GM12878 (cell line): ENCODE results near the gene NTM. TPM values are rescaled to one million over a fixed set of nuclear protein-coding genes. Genes with fewer than 3 reads are reported as not detected.

Experiments
- ATAC-seq: fragments of 200-7000 bp; cut with Tn5 transposase; 3 replicates; pipeline ENCODE4 v1.9.1; 2020; ENCODE audit warnings: mild to moderate bottlenecking, moderate library complexity
- BruUV-seq: library from RNA; stranded (reverse); fragments of 400-500 nt; replicated peaks from 2 replicates; lab custom pipeline; 2021; lab: Mats Ljungman, UMichigan
- CTCF ChIA-PET: fragments of 300-600 bp; sonication (Branson Sonifier 250); formaldehyde crosslinking; extraction: SDS; loops from one replicate; lab custom pipeline; 2021; ENCODE audit warnings: inconsistent platforms; lab: Yijun Ruan, JAX
- POLR2A ChIA-PET: fragments of 350-600 bp; formaldehyde crosslinking; extraction: SDS; loops from one replicate; lab custom pipeline; 2021; ENCODE audit warnings: inconsistent platforms; lab: Charles Lee
- RAD21 ChIA-PET: fragments of 300-600 bp; sonication (Branson Sonifier 250); formaldehyde crosslinking; loops from one replicate; lab custom pipeline; 2023; ENCODE audit warnings: antibody characterized with exemption; ENCODE audit not compliant: unreplicated experiment; lab: Charles Lee
- SMC1A ChIA-PET: fragments of 300-600 bp; sonication (Branson Sonifier 250); formaldehyde crosslinking; loops from one replicate; lab custom pipeline; 2023; ENCODE audit not compliant: unreplicated experiment, uncharacterized antibody; lab: Charles Lee
- DNase-seq: peaks from one replicate; pipeline ENCODE4 v3.0.0-alpha.2; 2011; ENCODE audit warnings: low read depth, low spot score
- FAIRE-seq: peaks from 3 replicates; lab custom pipeline; 2011; peaks lifted over from hg19 to GRCh38; lab: Jason Lieb, UNC
- H2AFZ ChIP-seq: 2 replicates; pipeline ENCODE4 v1.6.0; 2011; ENCODE audit warnings: low read depth, low read length, control low read depth; ENCODE audit not compliant: control insufficient read depth
- H3K27ac ChIP-seq: 2 replicates; pipeline ENCODE4 v1.5.1; 2011; ENCODE audit warnings: control low read depth; ENCODE audit not compliant: control insufficient read depth, insufficient read depth
- H3K27me3 ChIP-seq, 2 experiments: replicated peaks in 1 of 2; 2 replicates each; pipeline versions ENCODE4 v1.6.0 to v1.6.1; 2011; ENCODE audit warnings: low read length in 1 of 2; ENCODE audit not compliant: control insufficient read depth in 2 of 2, insufficient read depth in 2 of 2
- H3K36me3 ChIP-seq, 2 experiments: 2 replicates each; pipeline ENCODE4 v1.5.1; 2011; ENCODE audit warnings: low read length in 1 of 2; ENCODE audit not compliant: control insufficient read depth in 2 of 2, insufficient read depth in 2 of 2
- H3K4me1 ChIP-seq: 2 replicates; pipeline ENCODE4 v1.6.1; 2011; ENCODE audit warnings: mild to moderate bottlenecking, low read length, moderate library complexity, mixed read lengths; ENCODE audit not compliant: control insufficient read depth, insufficient read depth
- H3K4me2 ChIP-seq: 2 replicates; pipeline ENCODE4 v1.6.0; 2011; ENCODE audit warnings: control low read depth; ENCODE audit not compliant: control insufficient read depth, insufficient read depth
- H3K4me3 ChIP-seq: fragments of 200-600 bp; sonication (generic); 2 replicates; pipeline ENCODE4 v1.5.1; 2016
- H3K79me2 ChIP-seq: 2 replicates; pipeline ENCODE4 v1.6.0; 2011; ENCODE audit warnings: low read length; ENCODE audit not compliant: control insufficient read depth, insufficient read depth
- H3K9ac ChIP-seq: 2 replicates; pipeline ENCODE4 v1.8.0; 2011; ENCODE audit warnings: low read length, control low read depth, mixed read lengths; ENCODE audit not compliant: control insufficient read depth, insufficient read depth
- H3K9me3 ChIP-seq: replicated peaks from 3 replicates; pipeline ENCODE4 v1.5.1; 2011; ENCODE audit warnings: mild to moderate bottlenecking, low read length; ENCODE audit not compliant: control insufficient read depth, insufficient read depth
- H4K20me1 ChIP-seq: 2 replicates; pipeline ENCODE4 v1.6.0; 2011; ENCODE audit not compliant: control insufficient read depth, insufficient read depth
- MYC ChIP-seq: IDR thresholded peaks from 2 replicates; pipeline ENCODE4 v1.6.1; 2011; ENCODE audit warnings: mild to moderate bottlenecking, low read length, moderate library complexity, inconsistent platforms; ENCODE audit not compliant: insufficient read depth, insufficient replicate concordance, insufficient read length, severe bottlenecking
- SREBF2 ChIP-seq: IDR thresholded peaks from 2 replicates; pipeline ENCODE4 v1.6.1; 2012; ENCODE audit warnings: mild to moderate bottlenecking, low read length
- STAT1 ChIP-seq: fragments of 450-650 bp; conservative IDR thresholded peaks from 2 replicates; pipeline ENCODE4 v1.6.1; 2014; ENCODE audit warnings: antibody characterized with exemption, mild to moderate bottlenecking
- STAT3 ChIP-seq: IDR thresholded peaks from 2 replicates; pipeline ENCODE4 v1.6.1; 2011; ENCODE audit warnings: low read depth, low read length, improper control_type of control experiment
- WRNIP1 ChIP-seq: IDR thresholded peaks from 2 replicates; pipeline ENCODE4 v1.6.1; 2011; ENCODE audit warnings: low read depth, low read length, improper control_type of control experiment, borderline replicate concordance
- WGBS: methylation state at CpG from one replicate; pipeline ENCODE4 v1.1.6; 2016; ENCODE audit warnings: low lambda C conversion rate; ENCODE audit not compliant: insufficient replicate concordance, insufficient coverage; ENCODE audit errors: missing lambda C conversion rate; 5-methylcytosine and 5-hydroxymethylcytosine counted together
- in situ Hi-C: fragments of 300-500 bp; cut with MboI; formaldehyde crosslinking; loops from 9 replicates; pipeline ENCODE4 v1.14.3; 2018; ENCODE audit warnings: mixed read lengths
- intact Hi-C: fragments of 100-400 bp; cut with micrococcal nuclease; formaldehyde crosslinking; loops from one replicate; pipeline ENCODE4 v1.14.2; 2022; ENCODE audit not compliant: unreplicated experiment
- polyA plus RNA-seq, 11 experiments: library from polyadenylated mRNA; depleted of rRNA in 4 of 11; unstranded in 6 of 11; stranded (reverse) in 5 of 11; fragments of >200 nt; fragmentation: Nextera tagmentation in 4 of 11; fragmentation: Illumina TruSeq in 1 of 11; extraction: Ambion mirVana in 4 of 11; extraction: Trizol in 1 of 11; gene quantifications; 1 replicate in 1 of 11; 2 replicates in 10 of 11; pipeline versions ENCODE4 v1.2.1 to v1.2.3, GENCODE V29; 2011 to 2016; ENCODE audit warnings: inconsistent platforms in 2 of 11, missing spikeins in 2 of 11, low read depth in 1 of 11
- total RNA-seq, 4 experiments: library from RNA; depleted of rRNA in 3 of 4; stranded (reverse); fragments of >200 nt in 3 of 4; fragmentation: Illumina TruSeq in 1 of 4; extraction: Trizol in 1 of 4; gene quantifications; 2 replicates each; pipeline versions ENCODE4 v1.2.1 to v1.2.3, GENCODE V29; 2013 to 2021
- TF ChIP-seq, protein P1 (sequence below): IDR thresholded peaks from 2 replicates; pipeline ENCODE4 v1.6.1; 2011; ENCODE audit warnings: mild to moderate bottlenecking, low read depth, low read length, moderate library complexity; ENCODE audit not compliant: insufficient replicate concordance
- TF ChIP-seq, protein P2 (sequence below), 3 experiments: IDR thresholded peaks in 2 of 3; conservative IDR thresholded peaks in 1 of 3; 2 replicates each; pipeline ENCODE4 v1.5.1; 2011; ENCODE audit warnings: low read depth in 3 of 3, low read length in 3 of 3, mild to moderate bottlenecking in 3 of 3, control low read depth in 2 of 3, moderate library complexity in 2 of 3, inconsistent platforms in 1 of 3, mixed read lengths in 1 of 3; ENCODE audit not compliant: control insufficient read depth in 2 of 3, insufficient read depth in 1 of 3; ENCODE audit errors: extremely low read depth in 1 of 3
- TF ChIP-seq, protein P3 (sequence below): fragments of 450-650 bp; IDR thresholded peaks from 2 replicates; pipeline ENCODE4 v1.6.1; 2014; ENCODE audit warnings: mild to moderate bottlenecking

Gene NTM
- total and polyA plus RNA-seq, 10 of the 15 experiments (the other 5 are each of a cell fraction or from before 2014, with no cell fraction given) = not detected

DNA sequence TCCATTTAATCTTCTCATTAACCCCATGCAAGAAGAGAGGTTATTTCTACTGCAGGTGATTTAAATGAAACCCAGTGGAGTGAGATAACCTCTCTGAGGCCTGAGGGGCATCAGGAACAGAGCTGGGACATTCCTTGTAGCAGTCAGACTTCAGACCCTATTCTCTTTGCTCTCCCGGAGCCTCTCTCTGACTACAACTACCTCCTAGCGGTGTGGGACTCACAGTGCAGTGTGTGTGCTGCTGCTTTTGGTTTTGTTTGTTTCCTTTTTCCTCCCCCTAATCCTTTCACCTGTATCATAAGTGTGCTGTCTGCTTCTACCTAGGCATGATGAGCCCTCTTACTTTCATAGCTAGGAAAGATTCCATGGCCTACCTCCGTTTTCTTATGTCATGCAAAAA is 769.6 kb downstream of the NTM start:
- H2AFZ ChIP-seq = no peak overlapping the region
- no peaks in the 10 kb centered on the region for H3K9me3 ChIP-seq
- ChIA-PET CTCF (interaction anchor here (1.1 kb wide), 1 partner anchor 272 kb away, joined by 4 read pairs; no protein-coding TSS in a partner anchor), RAD21 (no interaction called here), POLR2A (no interaction called here), SMC1A (no interaction called here)
- in situ Hi-C loops = no loop called here
- H3K79me2 ChIP-seq = no peaks in the 10 kb centered on the region
- peaks cover 0 to 3% of the 10 kb centered on the region in 2 experiments; a peak in 3 of 4 replicates for H3K27me3 ChIP-seq
- no peaks in the 10 kb centered on the region for H3K4me1 ChIP-seq
- no peaks in the 10 kb centered on the region for H3K36me3 ChIP-seq
- H3K4me2 ChIP-seq = no peak overlapping the region
- no peak overlapping the region for H3K9ac ChIP-seq
- no peak for FAIRE-seq
- BruUV-seq = no TSS peak
- TF ChIP-seq STAT3 (no peak), SREBF2 (no peak), MYC (no peak), STAT1 (no peak), WRNIP1 (no peak)
- TF ChIP-seq, protein P1, sequence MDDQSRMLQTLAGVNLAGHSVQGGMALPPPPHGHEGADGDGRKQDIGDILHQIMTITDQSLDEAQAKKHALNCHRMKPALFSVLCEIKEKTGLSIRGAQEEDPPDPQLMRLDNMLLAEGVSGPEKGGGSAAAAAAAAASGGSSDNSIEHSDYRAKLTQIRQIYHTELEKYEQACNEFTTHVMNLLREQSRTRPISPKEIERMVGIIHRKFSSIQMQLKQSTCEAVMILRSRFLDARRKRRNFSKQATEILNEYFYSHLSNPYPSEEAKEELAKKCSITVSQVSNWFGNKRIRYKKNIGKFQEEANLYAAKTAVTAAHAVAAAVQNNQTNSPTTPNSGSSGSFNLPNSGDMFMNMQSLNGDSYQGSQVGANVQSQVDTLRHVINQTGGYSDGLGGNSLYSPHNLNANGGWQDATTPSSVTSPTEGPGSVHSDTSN = no peak
- TF ChIP-seq, protein P2, sequence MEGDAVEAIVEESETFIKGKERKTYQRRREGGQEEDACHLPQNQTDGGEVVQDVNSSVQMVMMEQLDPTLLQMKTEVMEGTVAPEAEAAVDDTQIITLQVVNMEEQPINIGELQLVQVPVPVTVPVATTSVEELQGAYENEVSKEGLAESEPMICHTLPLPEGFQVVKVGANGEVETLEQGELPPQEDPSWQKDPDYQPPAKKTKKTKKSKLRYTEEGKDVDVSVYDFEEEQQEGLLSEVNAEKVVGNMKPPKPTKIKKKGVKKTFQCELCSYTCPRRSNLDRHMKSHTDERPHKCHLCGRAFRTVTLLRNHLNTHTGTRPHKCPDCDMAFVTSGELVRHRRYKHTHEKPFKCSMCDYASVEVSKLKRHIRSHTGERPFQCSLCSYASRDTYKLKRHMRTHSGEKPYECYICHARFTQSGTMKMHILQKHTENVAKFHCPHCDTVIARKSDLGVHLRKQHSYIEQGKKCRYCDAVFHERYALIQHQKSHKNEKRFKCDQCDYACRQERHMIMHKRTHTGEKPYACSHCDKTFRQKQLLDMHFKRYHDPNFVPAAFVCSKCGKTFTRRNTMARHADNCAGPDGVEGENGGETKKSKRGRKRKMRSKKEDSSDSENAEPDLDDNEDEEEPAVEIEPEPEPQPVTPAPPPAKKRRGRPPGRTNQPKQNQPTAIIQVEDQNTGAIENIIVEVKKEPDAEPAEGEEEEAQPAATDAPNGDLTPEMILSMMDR (IDR thresholded peaks at IDR 0.05 in 2 of 3, conservative IDR thresholded peaks at IDR 0.05 in 1 of 3; ENCODE audit: control insufficient read depth in 2 of 3, extremely low read depth in 1 of 3, insufficient read depth in 1 of 3, low read depth in 3 of 3, low read length in 3 of 3) = peak in 1 of 3 experiments; percentile 24; a peak in 2 of 6 replicates
- TF ChIP-seq, protein P3, sequence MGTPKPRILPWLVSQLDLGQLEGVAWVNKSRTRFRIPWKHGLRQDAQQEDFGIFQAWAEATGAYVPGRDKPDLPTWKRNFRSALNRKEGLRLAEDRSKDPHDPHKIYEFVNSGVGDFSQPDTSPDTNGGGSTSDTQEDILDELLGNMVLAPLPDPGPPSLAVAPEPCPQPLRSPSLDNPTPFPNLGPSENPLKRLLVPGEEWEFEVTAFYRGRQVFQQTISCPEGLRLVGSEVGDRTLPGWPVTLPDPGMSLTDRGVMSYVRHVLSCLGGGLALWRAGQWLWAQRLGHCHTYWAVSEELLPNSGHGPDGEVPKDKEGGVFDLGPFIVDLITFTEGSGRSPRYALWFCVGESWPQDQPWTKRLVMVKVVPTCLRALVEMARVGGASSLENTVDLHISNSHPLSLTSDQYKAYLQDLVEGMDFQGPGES = no peak
- no peak overlapping the region for H3K27ac ChIP-seq
- ATAC-seq = peak; percentile 65
- no peak overlapping the region for H3K4me3 ChIP-seq
- intact Hi-C loops = no loop called here
- 61% methylated on average over 3 of the region's 3 CpGs for WGBS
- no peak for DNase-seq
- no peaks in the 10 kb centered on the region for H4K20me1 ChIP-seq
